ENCODE measurements around the gene FGF6.

GRCh38 chr12:4418913-4419312 is 26.7 kb downstream of the FGF6 start:
- TF ChIP-seq CTCF (IDR thresholded peaks at IDR 0.05; ENCODE audit: poor library complexity) (no peak), EZH2 (IDR thresholded peaks at IDR 0.05; ENCODE audit: borderline replicate concordance) (no peak), EZH2phosphoT487 (IDR thresholded peaks at IDR 0.05; ENCODE audit: low read depth, severe bottlenecking, unreplicated experiment) (no peak)
